Measurements from ENCODE around the gene GPR158.
"Not testable (repeated sequence)": the region's sequence is repeated elsewhere in the genome, so short reads cannot be mapped to it uniquely, and the experiment has no call there.

GPR158 gene

DNA sequence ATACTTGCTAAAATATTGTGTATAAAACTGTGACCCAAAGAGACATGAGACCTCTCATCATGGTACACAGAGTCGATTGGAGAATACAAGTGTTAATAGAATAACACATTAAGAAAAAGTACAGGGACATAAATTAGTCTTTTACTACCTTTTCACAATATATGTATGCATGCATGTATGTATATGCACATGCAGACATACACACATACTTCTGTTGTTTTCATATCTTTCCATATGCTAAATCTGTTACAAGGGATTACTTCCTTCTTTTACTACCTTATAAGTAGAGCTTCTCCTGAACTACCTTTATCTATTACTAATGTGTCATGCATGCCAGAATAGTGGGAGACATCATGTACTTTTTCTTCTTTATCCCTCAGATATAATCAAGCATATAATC lies 131.6 kb downstream of the GPR158 start:
- Histone ChIP-seq H3K9ac (ENCODE audit: low read depth, low read length, poor library complexity) (no peak overlapping the region), H3K27me3 (ENCODE audit: control insufficient read depth in 3 of 3, insufficient read depth in 3 of 3, low read depth in 1 of 3, low read length in 3 of 3) (no peaks in the 10 kb centered on the region), H2AK5ac (ENCODE audit: low read depth, low read length) (no peak overlapping the region), H3K4me3 (ENCODE audit: low read length in 2 of 2) (no peak overlapping the region), H2BK15ac (ENCODE audit: low read length) (no peak overlapping the region), H3K9me3 (replicated peaks in 1 of 2; ENCODE audit: control insufficient read depth in 2 of 2, insufficient read depth in 1 of 2, low read depth in 1 of 2, low read length in 2 of 2) (peaks cover 0 to 3% of the 10 kb centered on the region in 2 donors), H4K8ac (ENCODE audit: low read depth, low read length) (no peak overlapping the region), H2BK5ac (ENCODE audit: low read length) (no peak overlapping the region), H2BK120ac (ENCODE audit: low read depth, low read length) (no peak overlapping the region), H3K27ac (replicated peaks; ENCODE audit: low read length) (no peak overlapping the region), H4K91ac (ENCODE audit: low read depth, low read length, poor library complexity) (no peak overlapping the region), H3K4me2 (ENCODE audit: insufficient read depth, low read length, poor library complexity, severe bottlenecking) (no peak overlapping the region), H3K4ac (ENCODE audit: low read length) (no peak overlapping the region), H3K23ac (ENCODE audit: low read depth, low read length, poor library complexity) (no peak overlapping the region), H2BK12ac (ENCODE audit: low read length) (no peak overlapping the region), H2AFZ (ENCODE audit: low read length) (no peak overlapping the region), H3K14ac (ENCODE audit: low read length) (no peak overlapping the region), H3K79me1 (ENCODE audit: low read depth, low read length) (no peaks in the 10 kb centered on the region), H3K18ac (ENCODE audit: low read length) (no peak overlapping the region), H3K4me1 (ENCODE audit: control insufficient read depth in 2 of 2, insufficient read depth in 1 of 2, low read depth in 1 of 2, low read length in 2 of 2) (no peaks in the 10 kb centered on the region), H3K36me3 (replicated peaks in 1 of 2; ENCODE audit: control insufficient read depth in 2 of 2, insufficient read depth in 2 of 2, low read length in 2 of 2) (no peaks in the 10 kb centered on the region)
- no peak for DNase-seq (ENCODE audit: low spot score)
- WGBS, 2 donors (ENCODE audit: extremely low coverage in 2 of 2, insufficient read length in 2 of 2, insufficient replicate concordance in 1 of 2) = no CpG with 5 or more reads among the region's 1 CpG

GRCh38 chr10:25308278-25308677 lies 133.5 kb downstream of the GPR158 start:
- no peak overlapping the region for H2AK5ac ChIP-seq (ENCODE audit: low read depth, low read length)
- no peak overlapping the region for H4K8ac ChIP-seq (ENCODE audit: low read depth, low read length)
- no peak overlapping the region for H2BK5ac ChIP-seq (ENCODE audit: low read length)
- H3K4me1 ChIP-seq (ENCODE audit: control insufficient read depth in 2 of 2, insufficient read depth in 1 of 2, low read depth in 1 of 2, low read length in 2 of 2) = no peaks in the 10 kb centered on the region
- no peaks in the 10 kb centered on the region for H3K27me3 ChIP-seq (ENCODE audit: control insufficient read depth in 3 of 3, insufficient read depth in 3 of 3, low read depth in 1 of 3, low read length in 3 of 3)
- H2BK15ac ChIP-seq (ENCODE audit: low read length) = no peak overlapping the region
- H3K4ac ChIP-seq (ENCODE audit: low read length) = no peak overlapping the region
- H3K4me3 ChIP-seq (ENCODE audit: low read length in 2 of 2) = no peak overlapping the region
- H3K9me3 ChIP-seq (replicated peaks in 1 of 2; ENCODE audit: control insufficient read depth in 2 of 2, insufficient read depth in 1 of 2, low read depth in 1 of 2, low read length in 2 of 2) = peaks cover 0 to 3% of the 10 kb centered on the region in 2 donors
- no peak overlapping the region for H2BK120ac ChIP-seq (ENCODE audit: low read depth, low read length)
- H4K91ac ChIP-seq (ENCODE audit: low read depth, low read length, poor library complexity) = no peak overlapping the region
- no CpG with 5 or more reads among the region's 3 CpGs for WGBS, 2 donors (ENCODE audit: extremely low coverage in 2 of 2, insufficient read length in 2 of 2, insufficient replicate concordance in 1 of 2)
- DNase-seq (ENCODE audit: low spot score) = no peak
- H2AFZ ChIP-seq (ENCODE audit: low read length) = no peak overlapping the region
- H2BK12ac ChIP-seq (ENCODE audit: low read length) = no peak overlapping the region
- H3K36me3 ChIP-seq (replicated peaks in 1 of 2; ENCODE audit: control insufficient read depth in 2 of 2, insufficient read depth in 2 of 2, low read length in 2 of 2) = no peaks in the 10 kb centered on the region
- H3K27ac ChIP-seq (replicated peaks; ENCODE audit: low read length) = no peak overlapping the region
- H3K4me2 ChIP-seq (ENCODE audit: insufficient read depth, low read length, poor library complexity, severe bottlenecking) = no peak overlapping the region
- H3K9ac ChIP-seq (ENCODE audit: low read depth, low read length, poor library complexity) = no peak overlapping the region
- no peak overlapping the region for H3K18ac ChIP-seq (ENCODE audit: low read length)
- no peak overlapping the region for H3K23ac ChIP-seq (ENCODE audit: low read depth, low read length, poor library complexity)
- H3K14ac ChIP-seq (ENCODE audit: low read length) = no peak overlapping the region
- H3K79me1 ChIP-seq (ENCODE audit: low read depth, low read length) = no peaks in the 10 kb centered on the region

DNA sequence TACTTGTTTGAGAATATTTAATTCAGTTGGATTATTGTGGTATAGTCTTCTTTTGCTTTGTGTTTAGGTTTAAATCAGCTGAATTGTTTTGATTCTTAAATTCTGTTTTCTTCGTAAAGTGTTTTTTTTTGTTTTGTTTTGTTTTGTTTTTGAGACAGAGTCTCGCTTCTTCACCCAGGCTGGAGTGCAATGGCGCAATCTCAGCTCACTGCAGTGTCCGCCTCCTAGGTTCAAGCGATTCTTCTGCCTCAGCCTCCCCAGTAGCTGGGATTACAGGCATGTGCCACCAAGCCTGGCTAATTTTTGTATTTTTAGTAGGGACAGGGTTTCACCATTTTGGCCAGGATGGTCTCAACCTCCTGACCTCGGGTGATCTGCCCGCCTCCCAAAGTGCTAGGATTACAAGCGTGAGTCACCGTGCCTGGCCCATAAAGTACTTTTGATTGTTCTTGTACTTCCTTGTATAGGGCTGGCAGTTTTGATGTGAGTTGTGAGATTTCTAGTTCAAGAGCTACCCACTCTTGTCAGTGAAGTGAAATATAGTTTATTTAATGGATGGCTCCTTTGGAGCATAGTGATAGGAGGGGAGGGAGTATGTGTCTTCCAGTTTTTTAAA lies 142.9 kb downstream of the GPR158 start:
- not testable (repeated sequence) for H4K8ac ChIP-seq (ENCODE audit: low read depth, low read length); H2BK5ac ChIP-seq (ENCODE audit: low read length); H3K4me3 ChIP-seq (ENCODE audit: low read length in 2 of 2); H3K27ac ChIP-seq (replicated peaks; ENCODE audit: low read length); H2AK5ac ChIP-seq (ENCODE audit: low read depth, low read length); H2BK15ac ChIP-seq (ENCODE audit: low read length); DNase-seq (ENCODE audit: low spot score); H3K9me3 ChIP-seq (replicated peaks in 1 of 2; ENCODE audit: control insufficient read depth in 2 of 2, insufficient read depth in 1 of 2, low read depth in 1 of 2, low read length in 2 of 2); H3K4me2 ChIP-seq (ENCODE audit: insufficient read depth, low read length, poor library complexity, severe bottlenecking); H3K9ac ChIP-seq (ENCODE audit: low read depth, low read length, poor library complexity); H3K27me3 ChIP-seq (ENCODE audit: control insufficient read depth in 3 of 3, insufficient read depth in 3 of 3, low read depth in 1 of 3, low read length in 3 of 3); H2BK120ac ChIP-seq (ENCODE audit: low read depth, low read length); H3K4me1 ChIP-seq (ENCODE audit: control insufficient read depth in 2 of 2, insufficient read depth in 1 of 2, low read depth in 1 of 2, low read length in 2 of 2); H3K14ac ChIP-seq (ENCODE audit: low read length); H3K23ac ChIP-seq (ENCODE audit: low read depth, low read length, poor library complexity); H3K36me3 ChIP-seq (replicated peaks in 1 of 2; ENCODE audit: control insufficient read depth in 2 of 2, insufficient read depth in 2 of 2, low read length in 2 of 2); H4K91ac ChIP-seq (ENCODE audit: low read depth, low read length, poor library complexity); H2BK12ac ChIP-seq (ENCODE audit: low read length); H2AFZ ChIP-seq (ENCODE audit: low read length); H3K79me1 ChIP-seq (ENCODE audit: low read depth, low read length); H3K18ac ChIP-seq (ENCODE audit: low read length); H3K4ac ChIP-seq (ENCODE audit: low read length)
- no CpG with 5 or more reads among the region's 9 CpGs for WGBS, 2 donors (ENCODE audit: extremely low coverage in 2 of 2, insufficient read length in 2 of 2, insufficient replicate concordance in 1 of 2)

- no peak for DNase-seq (ENCODE audit: low spot score)
- WGBS, 2 donors (ENCODE audit: extremely low coverage in 2 of 2, insufficient read length in 2 of 2, insufficient replicate concordance in 1 of 2) = no CpG with 5 or more reads among the region's 3 CpGs
These were observed 152.5 kb downstream of the GPR158 start for GRCh38 chr10:25327273-25327672.

More at GRCh38 chr10:25327273-25327672, 152.5 kb downstream of the GPR158 start:
- Histone ChIP-seq H3K36me3 (replicated peaks in 1 of 2; ENCODE audit: control insufficient read depth in 2 of 2, insufficient read depth in 2 of 2, low read length in 2 of 2) (no peaks in the 10 kb centered on the region), H3K79me1 (ENCODE audit: low read depth, low read length) (no peaks in the 10 kb centered on the region), H3K9ac (ENCODE audit: low read depth, low read length, poor library complexity) (no peak overlapping the region), H2AK5ac (ENCODE audit: low read depth, low read length) (no peak overlapping the region), H3K4me3 (ENCODE audit: low read length in 2 of 2) (no peak overlapping the region), H3K4me2 (ENCODE audit: insufficient read depth, low read length, poor library complexity, severe bottlenecking) (no peak overlapping the region), H3K27ac (replicated peaks; ENCODE audit: low read length) (no peak overlapping the region), H4K8ac (ENCODE audit: low read depth, low read length) (no peak overlapping the region), H3K9me3 (replicated peaks in 1 of 2; ENCODE audit: control insufficient read depth in 2 of 2, insufficient read depth in 1 of 2, low read depth in 1 of 2, low read length in 2 of 2) (peaks cover 0 to 4% of the 10 kb centered on the region in 2 donors), H2BK5ac (ENCODE audit: low read length) (no peak overlapping the region), H3K23ac (ENCODE audit: low read depth, low read length, poor library complexity) (no peak overlapping the region), H3K14ac (ENCODE audit: low read length) (no peak overlapping the region), H4K91ac (ENCODE audit: low read depth, low read length, poor library complexity) (no peak overlapping the region), H2BK12ac (ENCODE audit: low read length) (no peak overlapping the region), H3K4ac (ENCODE audit: low read length) (no peak overlapping the region), H3K18ac (ENCODE audit: low read length) (no peak overlapping the region), H3K4me1 (ENCODE audit: control insufficient read depth in 2 of 2, insufficient read depth in 1 of 2, low read depth in 1 of 2, low read length in 2 of 2) (no peaks in the 10 kb centered on the region), H2BK120ac (ENCODE audit: low read depth, low read length) (no peak overlapping the region), H2AFZ (ENCODE audit: low read length) (no peak overlapping the region), H3K27me3 (ENCODE audit: control insufficient read depth in 3 of 3, insufficient read depth in 3 of 3, low read depth in 1 of 3, low read length in 3 of 3) (no peaks in the 10 kb centered on the region), H2BK15ac (ENCODE audit: low read length) (no peak overlapping the region)
